AG09309 (cell line): ENCODE data around the gene MRPS17.
"Not testable (repeated sequence)": the region's sequence is repeated elsewhere in the genome, so short reads cannot be mapped to it uniquely, and the experiment has no call there.

Source experiments
- DNase-seq: peaks from one replicate; pipeline ENCODE4 v3.0.0-alpha.2; 2010; ENCODE audit warnings: low read depth
- H3K4me3 ChIP-seq: 2 replicates; pipeline ENCODE4 v1.5.1; 2011; ENCODE audit warnings: mild to moderate bottlenecking, low read depth, low read length, moderate library complexity; ENCODE audit not compliant: control insufficient read depth
- CTCF ChIP-seq: IDR thresholded peaks from 2 replicates; pipeline ENCODE4 v1.5.1; 2011; ENCODE audit warnings: mild to moderate bottlenecking, low read depth, low read length, inconsistent platforms; ENCODE audit not compliant: insufficient read depth, control insufficient read depth; ENCODE audit errors: missing control alignments

The MRPS17 gene

GRCh38 chr7:55939514-55940123 lies 12.1 kb upstream of the MRPS17 start:
- DNase-seq, result no peak
- no peak overlapping the region for H3K4me3 ChIP-seq
- no peak for TF ChIP-seq CTCF

- no peak overlapping the region for H3K4me3 ChIP-seq
- DNase-seq, result no peak
- no peak for TF ChIP-seq CTCF
These were observed 5.1 kb upstream of the MRPS17 start for GRCh38 chr7:55946545-55946944.

GRCh38 chr7:55952352-55952671 lies 635 bp downstream of the MRPS17 start:
- not testable (repeated sequence) for DNase-seq
- H3K4me3 ChIP-seq, result peak overlapping the region; percentile 73

- H3K4me3 ChIP-seq, result no peak overlapping the region
- TF ChIP-seq CTCF, result no peak
- no peak for DNase-seq
These were observed 2.2 kb downstream of the MRPS17 start for GRCh38 chr7:55953707-55954475.

- no peak for DNase-seq
- no peak overlapping the region for H3K4me3 ChIP-seq
- TF ChIP-seq CTCF, result no peak
These were observed 5.5 kb downstream of the MRPS17 start for GRCh38 chr7:55957190-55957589.

- no peak for TF ChIP-seq CTCF
- DNase-seq, result no peak
- H3K4me3 ChIP-seq, result no peak overlapping the region
These were observed 10.3 kb downstream of the MRPS17 start for GRCh38 chr7:55962014-55962413.

- no peak for TF ChIP-seq CTCF
- peak overlapping the region; percentile 52 for H3K4me3 ChIP-seq
These were observed 12.0 kb downstream of the MRPS17 start for GRCh38 chr7:55963584-55964168.

More at GRCh38 chr7:55963584-55964168, 12.0 kb downstream of the MRPS17 start:
- no peak for DNase-seq
